K562 (cell line): ENCODE data around the gene C12orf75. TPM values are rescaled to one million over a fixed set of nuclear protein-coding genes. Genes with fewer than 3 reads are reported as not detected.

ENCODE experiments used
- ATAC-seq: fragments of 200-7000 bp; cut with Tn5 transposase; 3 replicates; pipeline ENCODE4 v1.9.1; 2020; ENCODE audit warnings: moderate library complexity
- BruUV-seq: library from RNA; stranded (reverse); fragments of 400-500 nt; replicated peaks from 2 replicates; lab custom pipeline; 2021; lab: Mats Ljungman, UMichigan
- CTCF ChIA-PET: fragments of 300-600 bp; formaldehyde crosslinking; extraction: SDS; loops from one replicate; lab custom pipeline; 2021; ENCODE audit warnings: low intra/inter-chr PET ratio; lab: Yijun Ruan, JAX
- POLR2A ChIA-PET: fragments of 300-600, 350-650 bp; sonication (Branson Sonifier 250); formaldehyde crosslinking; extraction: SDS; loops from one replicate; lab custom pipeline; 2021; ENCODE audit warnings: antibody characterized with exemption, inconsistent platforms; lab: Yijun Ruan, JAX
- DNase-seq, 4 experiments: peaks; one replicate each; pipeline versions ENCODE4 v3.0.0 to v3.0.0-alpha.2; 2011 to 2018; ENCODE audit warnings: low spot score in 3 of 4, mixed read lengths in 3 of 4; ENCODE audit errors: extremely low read depth in 1 of 4
- FAIRE-seq: peaks from 2 replicates; lab custom pipeline; 2011; peaks lifted over from hg19 to GRCh38; lab: Jason Lieb, UNC
- H2AFZ ChIP-seq: 2 replicates; pipeline ENCODE4 v1.6.0; 2011; ENCODE audit warnings: low read depth, low read length, control low read depth, inconsistent platforms
- H3K27ac ChIP-seq: fragments of 200-600 bp; 3 replicates; pipeline ENCODE4 v1.8.0; 2011; ENCODE audit warnings: low read depth, mild to moderate bottlenecking, control low read depth, inconsistent platforms, low read length, moderate library complexity, mixed read lengths; ENCODE audit errors: extremely low read depth
- H3K27me3 ChIP-seq, 2 experiments: fragments of 300-600 bp in 1 of 2; 2 replicates in 1 of 2; 3 replicates in 1 of 2; pipeline versions ENCODE4 v1.6.0 to v1.8.0; 2011; ENCODE audit warnings: inconsistent platforms in 2 of 2, low read length in 2 of 2, mild to moderate bottlenecking in 1 of 2, mixed read lengths in 1 of 2, moderate library complexity in 1 of 2; ENCODE audit not compliant: control insufficient read depth in 2 of 2, insufficient read depth in 2 of 2
- H3K36me3 ChIP-seq: fragments of 300-600 bp; 3 replicates; pipeline ENCODE4 v1.8.0; 2011; ENCODE audit warnings: mild to moderate bottlenecking, low read length, inconsistent platforms; ENCODE audit not compliant: control insufficient read depth, insufficient read depth
- H3K4me1 ChIP-seq, 2 experiments: fragments of 200-600 bp in 1 of 2; replicated peaks in 1 of 2; 2 replicates in 1 of 2; 3 replicates in 1 of 2; pipeline versions ENCODE4 v1.5.1 to v1.8.0; 2011; ENCODE audit warnings: inconsistent platforms in 2 of 2, low read length in 2 of 2, mild to moderate bottlenecking in 1 of 2, mixed read lengths in 1 of 2, moderate library complexity in 1 of 2; ENCODE audit not compliant: control insufficient read depth in 2 of 2, insufficient read depth in 2 of 2
- H3K4me2 ChIP-seq: 2 replicates; pipeline ENCODE4 v1.6.1; 2011; ENCODE audit warnings: low read length, control low read depth, inconsistent platforms, mixed read lengths; ENCODE audit not compliant: insufficient read depth
- H3K4me3 ChIP-seq: fragments of 200-600 bp; sonication (generic), shearing (Covaris generic); 2 replicates; pipeline ENCODE4 v1.5.1; 2016; ENCODE audit warnings: control low read depth, inconsistent platforms
- H3K79me2 ChIP-seq: fragments of 200-600 bp; 3 replicates; pipeline ENCODE4 v1.8.0; 2011; ENCODE audit warnings: low read length, inconsistent platforms; ENCODE audit not compliant: control insufficient read depth, insufficient read depth
- H3K9ac ChIP-seq, 2 experiments: 2 replicates each; pipeline versions ENCODE4 v1.6.0 to v1.6.1; 2011; ENCODE audit warnings: low read depth in 2 of 2, low read length in 2 of 2, control low read depth in 1 of 2, inconsistent platforms in 1 of 2, mild to moderate bottlenecking in 1 of 2, mixed read lengths in 1 of 2; ENCODE audit not compliant: insufficient read depth in 1 of 2
- H3K9me1 ChIP-seq: one replicate; pipeline ENCODE4 v1.6.0; 2011; ENCODE audit warnings: inconsistent platforms, mild to moderate bottlenecking, low read length, moderate library complexity; ENCODE audit not compliant: control insufficient read depth, insufficient read depth
- H3K9me3 ChIP-seq: replicated peaks from 2 replicates; pipeline ENCODE4 v1.5.1; 2011; ENCODE audit warnings: low read depth, low read length, inconsistent platforms; ENCODE audit not compliant: control insufficient read depth, insufficient read depth
- H4K20me1 ChIP-seq: replicated peaks from 2 replicates; pipeline ENCODE4 v1.6.1; 2011; ENCODE audit warnings: low read length, inconsistent platforms, mixed read lengths; ENCODE audit not compliant: control insufficient read depth, insufficient read depth
- KHSRP ChIP-seq: fragments of 450-650 bp; IDR thresholded peaks from 2 replicates; pipeline ENCODE4 v1.6.1; 2017
- ZHX1 ChIP-seq: fragments of 150-350 bp; conservative IDR thresholded peaks from 2 replicates; pipeline ENCODE4 v1.6.1; 2014; ENCODE audit warnings: low read length
- WGBS: fragments of 100-300 bp; shearing (Covaris generic); methylation state at CpG from one replicate; pipeline ENCODE4 v1.1.6; 2016; ENCODE audit warnings: low coverage, mixed read lengths; ENCODE audit not compliant: insufficient coverage; ENCODE audit errors: missing lambda C conversion rate; 5-methylcytosine and 5-hydroxymethylcytosine counted together
- in situ Hi-C: fragments of 300-500 bp; cut with MboI; formaldehyde crosslinking; loops from 4 replicates; pipeline ENCODE4 v1.15.0; 2018; ENCODE audit warnings: inconsistent platforms, mixed read lengths
- intact Hi-C: fragments of 100-400 bp; cut with micrococcal nuclease; formaldehyde crosslinking; loops from 2 replicates; pipeline ENCODE4 v1.14.2; 2022
- polyA plus RNA-seq, 8 experiments: library from polyadenylated mRNA; depleted of rRNA in 4 of 8; stranded (reverse) in 5 of 8; unstranded in 3 of 8; fragments of >200 nt; fragmentation: Nextera tagmentation in 2 of 8; fragmentation: Illumina TruSeq in 1 of 8; extraction: Ambion mirVana in 2 of 8; extraction: Trizol in 1 of 8; gene quantifications; 2 replicates each; pipeline versions ENCODE4 v1.2.1 to v1.2.3, GENCODE V29; 2011 to 2014; ENCODE audit warnings: inconsistent platforms in 1 of 8, missing spikeins in 1 of 8
- total RNA-seq, 7 experiments: library from RNA; depleted of rRNA in 6 of 7; stranded (reverse); fragments of >200 nt in 6 of 7; fragmentation: Illumina TruSeq in 2 of 7; extraction: Trizol in 2 of 7; gene quantifications; 2 replicates each; pipeline versions ENCODE4 v1.2.1 to v1.2.3, GENCODE V29; 2011 to 2021; ENCODE audit warnings: low replicate concordance in 1 of 7

The C12orf75 gene
- total and polyA plus RNA-seq, 9 of the 15 experiments (the other 6 are each of a cell fraction or from before 2014, with no cell fraction given): 0.06 to 0.82 (median 0.26) TPM; not detected in 3

GRCh38 chr12:105401198-105401597 lies 70.7 kb downstream of the C12orf75 start:
- POLR2A ChIA-PET: interaction anchor here (0.6 kb wide), 1 partner anchor 210 kb away, joined by 3 read pairs; no protein-coding TSS in a partner anchor
- ATAC-seq: no peak
- CTCF ChIA-PET: no interaction called here

More at GRCh38 chr12:105401198-105401597, 70.7 kb downstream of the C12orf75 start:
- no peak for DNase-seq
- no peak overlapping the region for H3K27ac ChIP-seq
- 15% methylated on average over 4 of the region's 4 CpGs for WGBS
- no peaks in the 10 kb centered on the region for H3K9me1 ChIP-seq
- no peaks in the 10 kb centered on the region for H3K4me1 ChIP-seq
- in situ Hi-C loops (no loop called here), intact Hi-C loops (no loop called here)
- no peak overlapping the region for H3K4me2 ChIP-seq
- no peaks in the 10 kb centered on the region for H4K20me1 ChIP-seq
- TF ChIP-seq KHSRP: no peak
- no peak for TF ChIP-seq ZHX1
- FAIRE-seq: no peak
- H3K79me2 ChIP-seq: no peaks in the 10 kb centered on the region
- no peak overlapping the region for H3K4me3 ChIP-seq
- no TSS peak for BruUV-seq
- H3K36me3 ChIP-seq: no peaks in the 10 kb centered on the region
- H2AFZ ChIP-seq: no peak overlapping the region
- no peaks in the 10 kb centered on the region for H3K9me3 ChIP-seq
- no peak overlapping the region for H3K9ac ChIP-seq
- no peaks in the 10 kb centered on the region for H3K27me3 ChIP-seq
